Hepatocyte (in vitro differentiated cells): ENCODE measurements around the gene FBXO10. TPM values are rescaled to one million over a fixed set of nuclear protein-coding genes. Genes with fewer than 3 reads are reported as not detected.

ENCODE experiments used
- DNase-seq: peaks from one replicate; pipeline ENCODE4 v3.0.0-alpha.2; 2016; ENCODE audit warnings: low spot score
- H2AFZ ChIP-seq: fragments of 200-600 bp; sonication (generic); 2 replicates; pipeline ENCODE4 v1.6.0; 2016; ENCODE audit warnings: antibody characterized with exemption, mild to moderate bottlenecking
- H3K27ac ChIP-seq: fragments of 200-600 bp; sonication (generic); 2 replicates; pipeline ENCODE4 v1.5.1; 2016; ENCODE audit warnings: mild to moderate bottlenecking
- H3K27me3 ChIP-seq: fragments of 200-600 bp; sonication (generic); 2 replicates; pipeline ENCODE4 v1.6.1; 2016
- H3K36me3 ChIP-seq: fragments of 200-600 bp; sonication (generic); replicated peaks from 2 replicates; pipeline ENCODE4 v1.5.1; 2016; ENCODE audit warnings: low read depth; ENCODE audit not compliant: insufficient read depth
- H3K4me1 ChIP-seq: fragments of 200-600 bp; sonication (generic); 2 replicates; pipeline ENCODE4 v1.5.1; 2016; ENCODE audit warnings: mild to moderate bottlenecking, moderate library complexity; ENCODE audit not compliant: insufficient read depth
- H3K4me2 ChIP-seq: fragments of 200-600 bp; sonication (generic); 2 replicates; pipeline ENCODE4 v1.6.0; 2016
- H3K4me3 ChIP-seq: fragments of 200-600 bp; sonication (generic); 2 replicates; pipeline ENCODE4 v1.5.1; 2016; ENCODE audit warnings: mild to moderate bottlenecking
- H3K79me2 ChIP-seq: fragments of 200-600 bp; sonication (generic); 2 replicates; pipeline ENCODE4 v1.6.0; 2017; ENCODE audit warnings: mild to moderate bottlenecking
- H3K9me2 ChIP-seq: fragments of 200-600 bp; sonication (generic); replicated peaks from 2 replicates; pipeline ENCODE4 v1.6.0; 2017; ENCODE audit warnings: mild to moderate bottlenecking; ENCODE audit not compliant: insufficient read depth
- H3K9me3 ChIP-seq: fragments of 200-600 bp; sonication (generic); 2 replicates; pipeline ENCODE4 v1.5.1; 2016; ENCODE audit warnings: low read depth, mild to moderate bottlenecking
- H4K20me1 ChIP-seq: fragments of 200-600 bp; sonication (generic); 2 replicates; pipeline ENCODE4 v1.6.0; 2016; ENCODE audit warnings: mild to moderate bottlenecking; ENCODE audit not compliant: insufficient read depth, poor library complexity, severe bottlenecking
- EZH2 ChIP-seq: fragments of 200-600 bp; sonication (generic); IDR thresholded peaks from 2 replicates; pipeline ENCODE4 v1.6.1; 2016; ENCODE audit warnings: antibody characterized with exemption, mild to moderate bottlenecking, borderline replicate concordance
- EZH2phosphoT487 ChIP-seq: fragments of 200-600 bp; sonication (generic); IDR thresholded peaks from one replicate; pipeline ENCODE4 v1.6.1; 2018; ENCODE audit warnings: antibody characterized with exemption, mild to moderate bottlenecking, low read depth, moderate library complexity; ENCODE audit not compliant: unreplicated experiment, severe bottlenecking
- WGBS: methylation state at CpG from one replicate; pipeline ENCODE4 v1.1.6; 2016; ENCODE audit warnings: low lambda C conversion rate; ENCODE audit errors: missing lambda C conversion rate; 5-methylcytosine and 5-hydroxymethylcytosine counted together
- polyA plus RNA-seq: library from polyadenylated mRNA; unstranded; fragments of >200 nt; fragmentation: Nextera tagmentation; extraction: Ambion mirVana; gene quantifications from 2 replicates; pipeline ENCODE4 v1.2.1, GENCODE V29; 2016
- total RNA-seq: library from RNA; depleted of rRNA; stranded (reverse); fragments of >200 nt; gene quantifications from 2 replicates; pipeline ENCODE4 v1.2.3, GENCODE V29; 2014
- TF ChIP-seq, protein P1 (sequence below): fragments of 200-600 bp; sonication (generic); IDR thresholded peaks from 2 replicates; pipeline ENCODE4 v1.5.1; 2016; ENCODE audit warnings: antibody characterized with exemption, mild to moderate bottlenecking; ENCODE audit not compliant: poor library complexity

The FBXO10 gene
- total and polyA plus RNA-seq, 2 experiments from 2014 or later, result 7.4 to 12.5 TPM

DNA sequence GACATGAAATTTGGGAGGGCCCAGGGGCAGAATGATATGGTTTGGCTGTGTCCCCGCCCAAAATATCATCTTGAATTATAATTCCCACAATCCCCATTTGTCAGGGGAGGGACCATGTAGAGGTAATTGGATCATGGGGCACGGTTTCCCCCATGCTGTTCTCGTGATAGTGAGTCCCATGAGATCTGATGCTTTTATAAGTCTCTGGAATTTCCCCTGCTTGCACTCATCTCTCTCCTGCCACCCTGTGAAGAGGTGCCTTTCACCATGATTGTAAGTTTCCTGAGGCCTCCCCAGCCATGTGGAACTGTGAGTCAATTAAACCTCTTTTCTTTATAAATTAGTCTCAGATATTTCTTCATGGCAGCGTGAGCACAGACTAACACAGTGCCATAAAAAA lies 11.3 kb downstream of the FBXO10 start:
- H3K79me2 ChIP-seq, result peaks cover 10% of the 10 kb centered on the region
- no peaks in the 10 kb centered on the region for H3K9me2 ChIP-seq
- H3K27ac ChIP-seq, result no peak overlapping the region
- H2AFZ ChIP-seq, result no peak overlapping the region
- no peaks in the 10 kb centered on the region for H4K20me1 ChIP-seq
- no peaks in the 10 kb centered on the region for H3K27me3 ChIP-seq
- DNase-seq, result no peak
- H3K9me3 ChIP-seq, result no peaks in the 10 kb centered on the region
- no peaks in the 10 kb centered on the region for H3K4me1 ChIP-seq
- H3K36me3 ChIP-seq, result no peaks in the 10 kb centered on the region
- no peak overlapping the region for H3K4me3 ChIP-seq
- H3K4me2 ChIP-seq, result no peak overlapping the region
- TF ChIP-seq EZH2 (no peak), EZH2phosphoT487 (no peak)
- TF ChIP-seq, protein P1, sequence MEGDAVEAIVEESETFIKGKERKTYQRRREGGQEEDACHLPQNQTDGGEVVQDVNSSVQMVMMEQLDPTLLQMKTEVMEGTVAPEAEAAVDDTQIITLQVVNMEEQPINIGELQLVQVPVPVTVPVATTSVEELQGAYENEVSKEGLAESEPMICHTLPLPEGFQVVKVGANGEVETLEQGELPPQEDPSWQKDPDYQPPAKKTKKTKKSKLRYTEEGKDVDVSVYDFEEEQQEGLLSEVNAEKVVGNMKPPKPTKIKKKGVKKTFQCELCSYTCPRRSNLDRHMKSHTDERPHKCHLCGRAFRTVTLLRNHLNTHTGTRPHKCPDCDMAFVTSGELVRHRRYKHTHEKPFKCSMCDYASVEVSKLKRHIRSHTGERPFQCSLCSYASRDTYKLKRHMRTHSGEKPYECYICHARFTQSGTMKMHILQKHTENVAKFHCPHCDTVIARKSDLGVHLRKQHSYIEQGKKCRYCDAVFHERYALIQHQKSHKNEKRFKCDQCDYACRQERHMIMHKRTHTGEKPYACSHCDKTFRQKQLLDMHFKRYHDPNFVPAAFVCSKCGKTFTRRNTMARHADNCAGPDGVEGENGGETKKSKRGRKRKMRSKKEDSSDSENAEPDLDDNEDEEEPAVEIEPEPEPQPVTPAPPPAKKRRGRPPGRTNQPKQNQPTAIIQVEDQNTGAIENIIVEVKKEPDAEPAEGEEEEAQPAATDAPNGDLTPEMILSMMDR, result no peak
- 93% methylated on average over 4 of the region's 4 CpGs for WGBS

DNA sequence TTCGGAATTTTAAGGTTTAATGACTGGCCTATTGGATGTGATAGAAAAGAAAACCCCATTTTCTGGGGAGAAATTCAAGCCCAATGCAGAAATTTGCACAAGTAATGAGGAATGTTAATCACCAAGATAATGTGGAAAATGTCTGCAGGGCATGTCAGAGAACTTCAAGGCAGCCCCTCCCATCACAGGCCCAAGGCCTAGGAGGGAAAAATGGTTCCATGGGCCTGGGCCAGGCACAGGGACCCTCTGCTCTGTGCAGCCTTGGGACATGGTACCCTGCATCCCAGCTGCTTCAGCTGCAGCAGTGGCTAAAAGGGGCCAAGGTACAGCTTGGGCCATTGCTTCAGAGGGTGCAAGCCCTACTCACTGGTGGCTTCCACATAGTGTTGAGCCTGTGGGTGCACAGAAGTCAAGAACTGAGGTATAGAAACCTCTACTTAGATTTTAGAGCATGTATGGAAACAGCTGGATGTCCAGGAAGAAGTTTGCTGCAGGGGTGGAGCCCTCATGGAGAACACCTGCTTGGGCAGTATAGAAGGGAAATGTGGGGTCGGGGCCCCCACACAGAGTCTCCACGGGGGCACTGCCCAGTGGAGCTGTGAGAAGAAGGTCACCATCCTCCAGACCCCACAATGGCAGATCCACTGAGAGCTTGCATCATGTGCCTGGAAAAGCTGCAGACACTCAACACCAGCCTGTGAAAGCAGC lies 12.2 kb downstream of the FBXO10 start:
- Histone ChIP-seq H3K4me1 (no peaks in the 10 kb centered on the region), H3K9me2 (no peaks in the 10 kb centered on the region), H3K27me3 (no peaks in the 10 kb centered on the region), H2AFZ (no peak overlapping the region), H3K9me3 (no peaks in the 10 kb centered on the region), H3K27ac (no peak overlapping the region), H3K4me3 (no peak overlapping the region), H3K79me2 (peaks cover 6% of the 10 kb centered on the region), H3K36me3 (no peaks in the 10 kb centered on the region), H4K20me1 (no peaks in the 10 kb centered on the region), H3K4me2 (no peak overlapping the region)
- DNase-seq, result no peak
- WGBS, result 67% methylated on average over 3 of the region's 3 CpGs
- TF ChIP-seq EZH2 (no peak), EZH2phosphoT487 (no peak)
- TF ChIP-seq, protein P1, result no peak

DNA sequence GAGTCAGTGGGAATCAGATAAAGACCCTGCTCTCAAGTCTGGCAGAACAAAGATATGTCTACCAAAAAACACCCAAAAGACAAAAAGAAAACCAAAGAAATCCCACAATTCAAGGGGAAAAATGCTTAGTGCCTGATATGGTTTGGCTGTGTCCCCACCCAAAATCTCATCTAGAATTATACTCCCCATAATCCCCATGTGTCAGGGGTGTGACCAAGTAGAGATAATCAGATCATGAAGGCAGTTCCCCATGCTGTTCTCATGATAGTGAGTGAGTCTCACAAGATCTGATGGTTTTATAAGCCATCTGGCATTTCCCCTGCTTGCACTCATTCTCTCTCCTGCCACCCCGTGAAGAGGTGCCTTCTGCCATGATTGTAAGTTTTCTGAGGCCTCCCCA lies 13.4 kb downstream of the FBXO10 start:
- H4K20me1 ChIP-seq, result no peaks in the 10 kb centered on the region

More for the DNA sequence above, 13.4 kb downstream of the FBXO10 start:
- Histone ChIP-seq H3K9me3 (no peaks in the 10 kb centered on the region), H3K79me2 (peaks cover 2% of the 10 kb centered on the region), H3K9me2 (no peaks in the 10 kb centered on the region), H2AFZ (no peak overlapping the region), H3K36me3 (no peaks in the 10 kb centered on the region), H3K27ac (no peak overlapping the region), H3K4me2 (no peak overlapping the region), H3K4me3 (no peak overlapping the region), H3K27me3 (no peaks in the 10 kb centered on the region), H3K4me1 (no peaks in the 10 kb centered on the region)
- no peak for DNase-seq
- WGBS, result 61% methylated on average over 1 of the region's 1 CpG
- TF ChIP-seq EZH2, result no peak
- TF ChIP-seq EZH2phosphoT487, result no peak
- TF ChIP-seq, protein P1, result no peak
